Fibroblast of lung (primary cell): Measurements from ENCODE around the gene DEPDC1. TPM values are rescaled to one million over a fixed set of nuclear protein-coding genes. Genes with fewer than 3 reads are reported as not detected.

ENCODE experiments used
- DNase-seq, 2 donors: peaks; one replicate each; pipeline versions ENCODE4 v3.0.0 to v3.0.0-alpha.2; 2010; ENCODE audit warnings: low read depth in 2 of 2
- H2AFZ ChIP-seq: 2 replicates; pipeline ENCODE4 v1.5.1; 2012; ENCODE audit warnings: low read length, control low read depth, inconsistent platforms
- H3K27ac ChIP-seq: 2 replicates; pipeline ENCODE4 v1.5.1; 2011; ENCODE audit warnings: low read length, control low read depth; ENCODE audit not compliant: insufficient read depth
- H3K27me3 ChIP-seq: 2 replicates; pipeline ENCODE4 v1.5.1; 2011; ENCODE audit warnings: mild to moderate bottlenecking, low read length; ENCODE audit not compliant: control insufficient read depth, insufficient read depth
- H3K36me3 ChIP-seq: 2 replicates; pipeline ENCODE4 v1.5.1; 2011; ENCODE audit warnings: low read length; ENCODE audit not compliant: control insufficient read depth, insufficient read depth
- H3K4me1 ChIP-seq: 2 replicates; pipeline ENCODE4 v1.5.1; 2011; ENCODE audit warnings: low read length; ENCODE audit not compliant: control insufficient read depth, insufficient read depth; ENCODE audit errors: extremely low read depth
- H3K4me2 ChIP-seq: 2 replicates; pipeline ENCODE4 v1.5.1; 2011; ENCODE audit warnings: low read length, control low read depth; ENCODE audit not compliant: insufficient read depth; ENCODE audit errors: extremely low read depth
- H3K4me3 ChIP-seq, 4 experiments: fragments of 200-600 bp in 1 of 4; sonication (generic) in 1 of 4; replicated peaks in 1 of 4; 2 replicates each; pipeline ENCODE4 v1.5.1; 2011 to 2016; ENCODE audit warnings: low read length in 4 of 4, low read depth in 3 of 4, mild to moderate bottlenecking in 3 of 4, control low read depth in 2 of 4, inconsistent platforms in 1 of 4, mixed read lengths in 1 of 4; ENCODE audit not compliant: insufficient read depth in 1 of 4; ENCODE audit errors: control extremely low read depth in 1 of 4
- H3K79me2 ChIP-seq: 2 replicates; pipeline ENCODE4 v1.5.1; 2012; ENCODE audit warnings: mild to moderate bottlenecking, low read length, inconsistent platforms; ENCODE audit not compliant: control insufficient read depth, insufficient read depth
- H3K9ac ChIP-seq: 2 replicates; pipeline ENCODE4 v1.5.1; 2011; ENCODE audit warnings: mild to moderate bottlenecking, low read length, control low read depth; ENCODE audit not compliant: insufficient read depth
- H3K9me3 ChIP-seq: 2 replicates; pipeline ENCODE4 v1.5.1; 2012; ENCODE audit warnings: low read depth, low read length; ENCODE audit not compliant: control insufficient read depth, insufficient read depth
- H4K20me1 ChIP-seq: 2 replicates; pipeline ENCODE4 v1.5.1; 2011; ENCODE audit warnings: low read length; ENCODE audit not compliant: control insufficient read depth, insufficient read depth; ENCODE audit errors: extremely low read depth
- CTCF ChIP-seq, 2 donors: IDR thresholded peaks in 1 of 2; conservative IDR thresholded peaks in 1 of 2; 1 replicate in 1 of 2; 2 replicates in 1 of 2; pipeline ENCODE4 v1.5.1; 2011 to 2012; ENCODE audit warnings: low read length in 2 of 2, control low read depth in 1 of 2, inconsistent platforms in 1 of 2, low read depth in 1 of 2, mild to moderate bottlenecking in 1 of 2
- EZH2 ChIP-seq: IDR thresholded peaks from 2 replicates; pipeline ENCODE4 v1.5.1; 2012; ENCODE audit warnings: low read length, control low read depth, mild to moderate bottlenecking; ENCODE audit errors: missing control alignments
- polyA plus RNA-seq, 2 donors: library from polyadenylated mRNA; depleted of rRNA in 1 of 2; stranded (reverse) in 1 of 2; unstranded in 1 of 2; fragments of >200 nt; gene quantifications; 2 replicates each; pipeline ENCODE4 v1.2.1, GENCODE V29; 2011 to 2012; ENCODE audit warnings: missing spikeins in 1 of 2
- total RNA-seq: library from RNA; depleted of rRNA; stranded (reverse); fragments of >200 nt; gene quantifications from 2 replicates; pipeline ENCODE4 v1.2.1, GENCODE V29; 2014

DEPDC1 gene
- total and polyA plus RNA-seq, 2 donors (not counting 1 experiment from before 2014, with no cell fraction given), result 8.0 to 8.8 TPM

- TF ChIP-seq CTCF (conservative IDR thresholded peaks at IDR 0.05 in 1 of 2, IDR thresholded peaks at IDR 0.05 in 1 of 2; ENCODE audit: low read depth in 1 of 2, low read length in 2 of 2) (no peak), EZH2 (no peak)
- Histone ChIP-seq H3K27me3 (no peaks in the 10 kb centered on the region), H3K9me3 (no peaks in the 10 kb centered on the region), H3K4me3 (no peak overlapping the region), H4K20me1 (no peaks in the 10 kb centered on the region), H3K79me2 (no peaks in the 10 kb centered on the region), H2AFZ (no peak overlapping the region), H3K36me3 (no peaks in the 10 kb centered on the region), H3K4me1 (no peaks in the 10 kb centered on the region), H3K27ac (no peak overlapping the region), H3K9ac (no peak overlapping the region), H3K4me2 (no peak overlapping the region)
- no peak for DNase-seq
These were observed 54.9 kb downstream of the DEPDC1 start for GRCh38 chr1:68442006-68442405.

DNA sequence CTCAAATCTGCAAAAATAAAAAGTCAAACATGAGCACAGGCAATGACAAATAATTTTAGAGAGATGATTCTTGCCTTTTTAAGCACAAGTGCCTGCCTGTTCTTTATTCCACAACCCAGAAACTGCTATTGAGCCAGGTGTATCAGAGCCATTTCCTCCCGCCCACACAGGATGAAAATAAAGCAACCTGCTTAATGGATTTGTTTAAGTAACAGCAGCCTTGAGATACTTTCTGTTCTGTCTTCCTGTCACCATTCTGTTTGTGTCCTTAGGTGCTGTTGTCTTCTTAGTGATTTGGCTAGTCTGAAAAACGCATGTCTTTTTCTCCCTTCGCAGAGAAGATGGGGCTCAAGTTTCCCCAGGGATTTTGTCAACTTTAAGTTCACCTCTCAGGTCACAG lies 58.6 kb downstream of the DEPDC1 start:
- H4K20me1 ChIP-seq, result no peaks in the 10 kb centered on the region
- H3K79me2 ChIP-seq, result no peaks in the 10 kb centered on the region
- no peak for DNase-seq
- TF ChIP-seq CTCF (conservative IDR thresholded peaks at IDR 0.05 in 1 of 2, IDR thresholded peaks at IDR 0.05 in 1 of 2; ENCODE audit: low read depth in 1 of 2, low read length in 2 of 2), result no peak
- TF ChIP-seq EZH2, result no peak
- no peaks in the 10 kb centered on the region for H3K4me1 ChIP-seq
- no peaks in the 10 kb centered on the region for H3K27me3 ChIP-seq
- no peaks in the 10 kb centered on the region for H3K36me3 ChIP-seq
- no peak overlapping the region for H3K27ac ChIP-seq
- H3K9ac ChIP-seq, result no peak overlapping the region
- no peak overlapping the region for H2AFZ ChIP-seq
- no peaks in the 10 kb centered on the region for H3K9me3 ChIP-seq
- H3K4me3 ChIP-seq, result no peak overlapping the region
- no peak overlapping the region for H3K4me2 ChIP-seq

GRCh38 chr1:68433395-68433794 lies 63.5 kb downstream of the DEPDC1 start:
- Histone ChIP-seq H2AFZ (no peak overlapping the region), H3K4me3 (no peak overlapping the region)
- peak in 1 of 2 donors; percentile 3 for DNase-seq

More at GRCh38 chr1:68433395-68433794, 63.5 kb downstream of the DEPDC1 start:
- Histone ChIP-seq H3K79me2 (no peaks in the 10 kb centered on the region), H3K4me2 (no peak overlapping the region), H3K36me3 (no peaks in the 10 kb centered on the region), H3K27me3 (no peaks in the 10 kb centered on the region), H3K27ac (no peak overlapping the region), H3K4me1 (no peaks in the 10 kb centered on the region), H3K9ac (no peak overlapping the region), H4K20me1 (no peaks in the 10 kb centered on the region), H3K9me3 (no peaks in the 10 kb centered on the region)
- no peak for TF ChIP-seq EZH2
- no peak for TF ChIP-seq CTCF (conservative IDR thresholded peaks at IDR 0.05 in 1 of 2, IDR thresholded peaks at IDR 0.05 in 1 of 2; ENCODE audit: low read depth in 1 of 2, low read length in 2 of 2)
